Measurements from ENCODE around the gene TBC1D25.

TBC1D25 gene

DNA sequence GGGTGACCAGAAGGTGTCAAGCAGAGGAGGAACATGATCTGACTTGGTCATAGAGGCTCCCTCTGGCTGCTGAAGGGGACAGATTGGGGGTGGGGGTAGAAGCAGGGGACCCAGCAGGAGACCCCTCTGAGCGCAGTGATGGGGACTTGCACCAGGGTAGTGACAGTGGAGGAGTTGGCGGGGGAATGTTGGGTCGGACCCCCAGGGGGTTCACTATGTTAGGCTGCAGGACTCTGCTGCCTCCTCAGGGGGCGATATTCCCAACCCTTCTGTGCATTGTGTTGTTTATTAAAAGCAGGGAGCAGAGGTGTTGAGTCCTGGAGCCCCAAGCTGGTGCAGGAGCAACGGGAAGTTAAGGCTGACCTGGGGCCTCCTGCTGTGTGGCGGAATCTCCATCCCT, 66.6 kb downstream of the TBC1D25 start:
- no peak for DNase-seq

DNA sequence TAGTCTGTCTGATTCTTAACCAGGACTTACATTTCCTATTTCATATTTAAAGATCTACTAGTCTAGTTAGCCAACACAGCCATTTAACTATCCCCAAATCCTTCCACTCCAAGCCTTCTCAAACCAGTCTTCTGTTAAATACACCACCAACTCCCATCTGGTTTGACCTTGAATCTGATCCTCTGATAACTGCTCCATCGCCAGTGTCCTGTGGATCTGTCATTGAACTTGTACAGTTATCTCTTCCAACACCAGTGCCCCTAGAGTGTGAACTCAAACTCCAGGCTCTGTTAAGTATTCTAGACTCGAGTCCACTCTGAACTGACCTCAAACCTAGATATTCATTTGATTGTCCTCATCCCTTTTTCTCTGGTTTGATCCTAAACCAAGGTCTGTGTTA, 72.2 kb downstream of the TBC1D25 start:
- DNase-seq = no peak

Measured in SHP77 treated with DMSO at 0.1 percent for 48 hours (cell line).